Right hindlimb (tissue), 1 donor: ENCODE results near the gene RNPEPL1.

Source experiments
- DNase-seq: peaks from one replicate; pipeline ENCODE4 v3.0.0-alpha.2; 2018

The RNPEPL1 gene

DNA sequence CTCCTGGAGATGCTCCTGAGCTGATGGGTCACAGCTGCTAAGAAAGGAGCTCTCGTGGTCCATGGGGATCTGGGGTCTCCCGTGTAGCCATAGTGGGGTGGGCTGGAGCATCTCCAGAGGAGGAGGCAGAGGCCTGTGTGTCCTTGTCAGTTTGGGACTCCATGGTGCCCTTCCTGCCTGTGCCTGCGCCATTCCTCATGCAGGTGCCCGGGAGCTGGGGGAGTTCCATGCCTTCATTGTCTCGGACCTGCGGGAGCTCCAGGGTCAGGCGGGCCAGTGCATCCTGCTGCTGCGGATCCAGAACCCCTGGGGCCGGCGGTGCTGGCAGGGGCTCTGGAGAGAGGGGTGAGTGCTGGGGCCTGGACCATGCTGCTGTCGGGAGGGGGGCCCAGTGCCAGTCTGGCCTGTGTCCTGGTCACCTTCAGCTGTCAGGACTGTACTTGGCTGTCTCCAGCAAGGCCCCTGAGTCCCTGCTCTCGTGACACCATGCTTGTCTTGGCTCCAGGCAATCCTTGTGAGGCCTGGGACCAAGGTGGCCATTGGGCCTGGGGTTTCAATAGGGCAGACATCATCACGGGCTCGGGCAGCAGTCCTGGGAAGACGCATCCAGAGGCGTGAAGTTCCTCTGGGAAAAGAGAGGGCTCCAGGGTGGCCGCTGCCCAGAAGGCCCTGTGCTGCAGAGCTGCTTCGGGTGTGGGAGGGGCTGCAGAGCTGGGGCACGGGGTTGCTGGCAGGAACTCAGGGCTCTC, 25.6 kb downstream of the RNPEPL1 start:
- DNase-seq: no peak

DNA sequence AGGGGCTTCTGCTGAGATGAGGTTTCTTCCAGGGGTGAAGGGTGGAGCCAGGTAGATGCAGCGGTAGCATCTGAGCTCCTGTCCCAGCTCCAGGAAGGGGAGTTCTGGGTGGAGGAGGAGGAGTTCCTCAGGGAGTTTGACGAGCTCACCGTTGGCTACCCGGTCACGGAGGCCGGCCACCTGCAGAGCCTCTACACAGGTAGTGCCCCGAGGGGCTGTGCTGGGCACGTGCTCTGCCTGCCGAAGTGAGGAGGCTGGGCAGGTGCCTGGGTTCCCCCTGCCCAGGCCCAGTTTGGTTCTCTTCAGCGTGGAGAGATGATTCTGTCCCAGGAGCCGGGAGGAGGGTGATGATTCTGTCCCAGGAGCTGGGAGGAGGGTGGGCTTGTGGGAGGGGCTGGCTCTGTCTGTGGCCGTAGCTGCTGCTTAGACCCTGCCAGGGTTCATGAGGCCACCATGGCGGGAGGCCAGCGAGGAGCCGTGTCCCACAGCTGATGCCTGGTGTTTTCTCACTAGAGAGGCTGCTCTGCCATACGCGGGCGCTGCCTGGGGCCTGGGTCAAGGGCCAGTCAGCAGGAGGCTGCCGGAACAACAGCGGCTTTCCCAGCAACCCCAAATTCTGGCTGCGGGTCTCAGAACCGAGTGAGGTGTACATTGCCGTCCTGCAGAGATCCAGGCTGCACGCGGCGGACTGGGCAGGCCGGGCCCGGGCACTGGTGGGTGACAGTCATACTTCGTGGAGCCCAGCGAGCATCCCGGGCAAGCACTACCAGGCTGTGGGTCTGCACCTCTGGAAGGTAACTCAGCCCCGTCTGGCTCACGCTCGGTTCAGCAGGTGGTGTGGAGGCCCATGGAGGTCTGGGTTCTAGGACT, 26.5 kb downstream of the RNPEPL1 start:
- DNase-seq: no peak

DNA sequence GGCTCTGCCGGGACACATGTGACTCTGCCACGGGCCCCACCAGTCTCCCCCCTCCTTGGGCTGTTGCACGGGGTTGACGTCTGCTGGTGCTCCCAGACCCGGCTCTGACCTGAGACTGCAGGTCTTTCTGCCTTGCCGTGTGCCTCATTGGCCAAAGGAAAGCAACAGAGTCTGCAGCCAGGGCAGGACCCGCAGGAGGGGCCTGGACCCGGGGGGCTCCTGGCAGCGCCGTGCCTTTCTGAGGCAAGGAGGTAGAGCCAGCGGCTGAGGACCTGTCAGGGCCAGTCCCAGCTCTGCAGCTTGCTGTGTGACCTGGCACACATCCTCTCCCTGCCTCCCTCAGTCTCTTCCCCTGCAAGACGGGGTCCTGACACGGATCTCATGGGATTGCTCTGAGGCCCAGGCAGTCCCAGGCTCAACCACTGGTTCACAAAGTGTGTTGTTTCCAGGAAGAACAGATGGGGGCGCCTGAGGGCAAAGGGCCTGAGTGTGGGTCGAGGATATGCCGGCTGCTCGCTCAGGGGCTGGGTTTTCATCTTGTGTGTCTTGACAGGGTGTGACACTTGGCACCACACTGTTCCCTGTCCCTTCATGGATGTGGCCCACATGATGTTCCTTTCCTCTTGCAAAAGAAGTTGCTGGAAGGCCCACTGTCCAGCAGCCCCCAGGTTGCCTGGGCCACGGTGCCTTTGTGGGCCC, 27.2 kb downstream of the RNPEPL1 start:
- no peak for DNase-seq

DNA sequence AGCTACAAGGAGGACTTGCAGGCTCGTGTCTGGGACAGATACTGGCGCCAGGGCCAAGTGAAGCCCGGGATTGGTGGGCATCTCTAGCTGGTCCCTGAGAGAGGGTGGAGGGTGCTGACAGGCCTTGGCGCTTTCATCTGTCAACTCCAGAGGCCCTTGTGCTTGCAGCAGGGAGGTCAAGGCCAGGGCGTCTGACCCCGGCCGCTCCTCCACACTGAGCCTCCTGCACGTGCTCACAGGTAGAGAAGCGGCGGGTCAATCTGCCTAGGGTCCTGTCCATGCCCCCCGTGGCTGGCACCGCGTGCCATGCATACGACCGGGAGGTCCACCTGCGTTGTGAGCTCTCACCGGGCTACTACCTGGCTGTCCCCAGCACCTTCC, 27.8 kb downstream of the RNPEPL1 start:
- DNase-seq: no peak

DNA sequence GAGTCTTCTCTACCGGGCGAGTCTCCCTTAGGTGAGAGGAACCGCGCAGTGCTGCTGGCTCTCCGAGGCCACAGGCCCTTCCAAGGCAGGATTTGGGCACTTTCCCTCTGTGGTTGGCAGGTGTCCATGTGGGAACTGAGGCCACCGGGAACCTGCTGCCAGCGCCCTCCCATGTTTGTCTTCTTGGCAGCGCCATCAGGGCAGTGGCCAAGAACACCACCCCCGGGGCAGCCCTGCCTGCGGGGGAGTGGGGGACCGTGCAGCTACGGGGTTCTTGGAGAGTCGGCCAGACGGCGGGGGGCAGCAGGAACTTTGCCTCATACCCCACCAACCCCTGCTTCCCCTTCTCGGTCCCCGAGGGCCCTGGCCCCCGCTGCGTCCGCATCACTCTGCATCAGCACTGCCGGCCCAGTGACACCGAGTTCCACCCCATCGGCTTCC, 28.2 kb downstream of the RNPEPL1 start:
- no peak for DNase-seq

DNA sequence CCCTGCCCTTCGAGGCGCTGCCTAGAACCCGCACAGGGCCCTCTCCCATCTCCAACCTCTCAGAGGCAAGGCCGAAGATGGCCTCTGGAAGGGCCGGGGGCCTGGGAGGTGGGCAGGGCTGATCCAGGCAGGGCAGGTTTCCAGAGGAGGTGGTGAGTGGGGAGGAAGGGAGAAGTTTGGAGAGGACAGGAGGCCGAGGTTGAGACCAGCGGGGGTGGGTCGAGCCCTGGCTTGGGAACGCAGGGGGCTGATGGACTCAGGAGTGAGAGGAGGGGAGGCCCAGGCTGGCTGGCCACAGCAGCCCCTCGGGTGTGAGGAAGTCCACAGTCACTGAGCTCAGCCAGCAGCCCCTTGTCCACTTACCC, 28.8 kb downstream of the RNPEPL1 start:
- no peak for DNase-seq

DNA sequence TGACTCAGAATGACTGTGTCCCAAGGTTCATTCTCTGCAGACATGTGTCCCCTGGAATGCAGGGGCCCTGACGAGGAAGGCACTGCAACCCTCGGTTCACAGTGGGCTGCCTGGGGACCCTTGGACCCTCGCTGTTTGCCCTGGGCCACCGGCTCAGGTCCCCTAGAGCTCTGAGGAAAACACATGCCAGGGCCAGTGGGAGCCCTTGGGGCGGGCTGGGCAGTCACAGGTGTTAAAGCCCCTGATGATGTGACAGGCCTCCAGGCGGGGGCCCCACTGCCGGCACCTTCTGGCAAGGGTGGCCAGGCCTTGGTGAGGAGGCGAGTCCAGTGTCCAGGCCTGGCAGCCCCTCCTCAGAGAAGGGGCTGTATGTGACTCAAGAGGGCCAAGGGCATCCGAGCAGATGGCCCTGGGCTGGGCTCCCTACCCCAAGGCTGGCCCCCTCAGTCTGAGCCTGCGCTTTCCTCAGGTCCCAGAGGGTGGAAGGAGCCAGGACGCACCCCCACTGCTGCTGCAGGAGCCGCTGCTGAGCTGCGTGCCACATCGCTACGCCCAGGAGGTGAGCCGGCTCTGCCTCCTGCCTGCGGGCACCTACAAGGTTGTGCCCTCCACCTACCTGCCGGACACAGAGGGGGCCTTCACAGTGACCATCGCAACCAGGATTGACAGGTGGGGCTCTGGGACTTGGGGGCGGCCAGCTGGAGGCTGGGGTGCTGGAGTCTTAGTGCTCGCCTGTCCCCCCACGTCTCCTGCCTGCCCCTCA, 29.3 kb downstream of the RNPEPL1 start:
- DNase-seq: no peak

DNA sequence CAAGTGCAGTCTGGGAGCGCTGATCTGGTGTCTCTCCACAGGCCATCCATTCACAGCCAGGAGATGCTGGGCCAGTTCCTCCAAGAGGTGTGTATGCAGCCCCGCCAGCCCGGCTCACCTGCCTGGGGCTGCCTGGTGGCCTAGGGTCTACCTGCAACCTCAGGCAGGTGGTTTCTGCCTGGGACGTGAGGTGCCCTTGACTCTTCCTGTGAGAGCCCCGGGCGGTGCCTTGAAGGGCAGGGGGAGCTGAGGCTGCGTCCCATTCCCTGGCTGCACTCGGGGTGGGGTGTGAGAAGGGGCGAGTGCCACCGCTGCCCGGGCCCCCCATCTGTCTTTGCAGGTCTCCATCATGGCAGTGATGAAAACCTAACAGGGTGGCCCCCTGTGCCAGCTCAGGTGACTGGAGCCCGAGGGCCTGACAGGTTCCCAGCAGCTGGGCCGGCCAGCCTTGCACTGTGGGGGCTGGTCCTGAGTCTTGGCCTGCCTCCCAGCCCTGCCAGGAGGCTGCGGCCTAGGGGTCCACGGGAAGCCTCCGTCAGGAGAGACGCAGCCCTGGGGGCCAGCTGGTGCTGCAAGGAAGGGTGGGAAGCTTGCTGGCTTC, 30.1 kb downstream of the RNPEPL1 start:
- no peak for DNase-seq

DNA sequence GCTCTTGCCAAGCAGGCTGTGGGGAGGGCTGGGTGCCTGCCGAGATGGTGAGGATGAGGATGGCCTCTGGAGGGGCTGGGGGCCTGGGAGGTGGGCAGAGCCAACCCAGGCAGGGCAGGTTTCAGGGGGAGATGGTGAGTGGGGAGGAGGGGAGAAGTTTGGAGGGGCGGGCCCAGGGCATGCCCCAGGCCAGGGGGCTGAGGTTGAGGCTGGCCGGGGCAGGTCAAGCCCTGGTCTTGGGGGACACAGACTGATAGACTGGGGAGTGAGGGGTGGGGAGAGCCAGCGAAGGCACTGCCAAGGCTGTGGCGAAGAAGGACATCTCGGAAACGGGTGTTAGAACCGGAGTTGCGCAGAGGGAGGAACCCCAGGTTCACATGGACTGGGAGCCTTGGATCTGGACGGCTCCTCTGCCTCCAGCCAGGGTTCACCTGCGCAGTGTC, 30.9 kb downstream of the RNPEPL1 start:
- DNase-seq: no peak

DNA sequence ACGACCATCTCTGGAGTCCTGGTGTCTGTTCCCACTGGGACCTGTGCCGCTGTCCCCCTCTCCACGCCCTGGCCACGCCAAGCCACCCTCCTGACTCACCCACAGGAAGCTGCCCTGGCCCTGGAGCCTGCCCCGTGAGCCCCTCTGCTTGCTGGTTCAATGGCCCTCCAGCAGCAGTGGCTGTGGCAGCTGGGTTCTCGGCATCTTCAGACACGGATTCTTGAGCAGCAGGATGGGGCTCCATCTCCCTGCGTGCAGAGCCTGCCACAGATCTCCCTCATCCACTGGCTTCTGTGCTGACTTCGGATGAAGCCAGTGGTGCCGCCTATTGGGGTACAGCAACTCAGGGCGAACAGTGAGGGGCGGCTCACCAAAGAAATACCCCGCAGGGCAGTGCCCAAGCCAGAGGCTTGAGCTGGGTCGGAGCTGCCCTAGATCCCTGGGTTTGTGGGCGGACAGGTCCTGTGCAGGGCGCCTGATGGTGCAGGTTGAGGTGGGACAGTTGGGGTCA, 32.2 kb downstream of the RNPEPL1 start:
- DNase-seq: no peak

DNA sequence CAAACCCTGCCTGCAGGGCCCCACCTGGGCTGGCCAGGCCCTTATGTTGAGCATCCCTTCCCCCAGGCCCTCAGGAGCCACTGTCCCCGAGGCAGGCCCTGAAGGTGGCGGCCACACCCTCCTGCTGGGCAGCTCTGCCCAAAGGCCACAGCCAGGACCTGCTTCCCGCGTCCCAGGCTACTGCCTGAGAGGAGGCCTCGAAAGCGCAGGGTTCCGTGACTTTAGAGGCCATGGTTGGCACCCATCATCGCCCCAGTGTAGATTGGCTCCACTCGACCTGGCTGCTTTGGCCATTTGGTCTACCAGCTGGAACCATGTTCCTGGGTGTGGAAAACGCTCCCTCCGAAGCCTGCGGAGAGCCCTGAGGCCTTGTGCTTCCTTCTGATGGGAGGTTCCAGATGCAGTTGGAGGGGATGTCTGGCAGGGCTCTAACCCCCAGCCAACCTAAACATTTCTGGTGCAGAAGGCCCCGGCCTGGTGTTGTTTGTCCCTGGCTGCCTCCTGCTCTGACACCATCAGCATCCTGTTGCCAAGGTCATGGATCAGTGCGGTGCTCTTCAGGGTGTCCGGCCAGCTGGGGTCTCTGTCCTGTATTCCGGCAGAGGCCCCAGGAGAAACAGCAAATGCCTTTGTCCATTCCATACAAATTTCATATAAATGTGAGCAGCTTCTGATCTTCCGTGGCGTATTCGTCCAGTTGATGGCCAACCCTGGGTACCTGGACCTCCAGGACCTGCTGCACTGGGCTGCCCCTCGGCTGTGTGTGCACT, 33.0 kb downstream of the RNPEPL1 start:
- DNase-seq: peak; percentile 9

DNA sequence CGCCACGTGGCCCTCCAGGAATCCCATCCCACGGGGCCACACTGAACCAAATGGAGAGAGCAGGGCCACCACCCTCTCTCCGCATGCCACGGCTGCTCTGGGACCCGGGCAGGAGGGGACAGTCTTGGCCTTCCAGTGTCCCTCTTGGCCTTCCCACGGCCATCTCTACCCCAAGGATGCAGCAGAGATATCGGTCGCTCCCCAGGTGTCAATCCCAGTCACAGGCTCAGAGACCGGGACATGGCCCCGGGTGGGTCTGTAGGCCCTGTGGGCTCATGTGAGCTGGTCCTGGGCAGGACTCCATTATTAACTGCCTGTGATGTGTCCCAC, 33.5 kb downstream of the RNPEPL1 start:
- DNase-seq: peak; percentile 5

DNA sequence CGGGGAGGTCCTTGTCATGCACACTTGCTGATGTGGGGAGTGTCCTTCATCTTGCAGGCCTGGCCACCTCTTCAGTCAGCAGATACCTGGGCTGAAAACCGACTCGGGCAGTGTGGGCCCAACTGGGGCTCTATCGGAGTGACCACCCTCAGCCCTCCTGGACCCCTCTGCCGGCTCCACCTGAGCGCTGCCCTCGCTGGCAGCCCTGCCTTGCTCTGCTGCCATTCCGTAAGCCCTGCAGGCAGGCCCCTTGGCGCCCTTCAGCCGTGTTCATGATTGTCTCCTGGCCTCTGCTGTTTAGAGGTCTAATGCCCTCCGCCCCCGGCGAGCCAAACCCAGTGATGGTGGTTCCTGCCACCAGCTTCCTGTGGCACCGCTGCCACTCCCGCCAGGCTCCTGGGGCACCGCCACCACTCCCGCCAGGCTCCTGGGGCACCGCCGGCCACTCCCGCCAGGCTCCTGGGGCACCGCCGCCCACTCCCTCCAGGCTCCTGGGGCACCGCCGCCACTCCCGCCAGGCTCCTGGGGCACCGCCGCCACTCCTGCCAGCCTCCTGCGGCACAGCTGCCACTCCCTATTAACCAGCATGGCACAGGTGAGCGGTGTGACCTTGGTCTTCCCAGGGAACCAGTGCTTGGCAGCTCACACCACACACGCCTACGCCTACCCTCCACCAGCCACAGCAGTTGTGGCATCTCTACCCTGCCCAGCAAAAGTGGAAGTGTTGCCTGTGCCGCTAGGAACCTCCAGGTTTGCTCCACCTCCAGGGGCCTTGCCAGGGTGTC, 34.2 kb downstream of the RNPEPL1 start:
- DNase-seq: peak; percentile 2

DNA sequence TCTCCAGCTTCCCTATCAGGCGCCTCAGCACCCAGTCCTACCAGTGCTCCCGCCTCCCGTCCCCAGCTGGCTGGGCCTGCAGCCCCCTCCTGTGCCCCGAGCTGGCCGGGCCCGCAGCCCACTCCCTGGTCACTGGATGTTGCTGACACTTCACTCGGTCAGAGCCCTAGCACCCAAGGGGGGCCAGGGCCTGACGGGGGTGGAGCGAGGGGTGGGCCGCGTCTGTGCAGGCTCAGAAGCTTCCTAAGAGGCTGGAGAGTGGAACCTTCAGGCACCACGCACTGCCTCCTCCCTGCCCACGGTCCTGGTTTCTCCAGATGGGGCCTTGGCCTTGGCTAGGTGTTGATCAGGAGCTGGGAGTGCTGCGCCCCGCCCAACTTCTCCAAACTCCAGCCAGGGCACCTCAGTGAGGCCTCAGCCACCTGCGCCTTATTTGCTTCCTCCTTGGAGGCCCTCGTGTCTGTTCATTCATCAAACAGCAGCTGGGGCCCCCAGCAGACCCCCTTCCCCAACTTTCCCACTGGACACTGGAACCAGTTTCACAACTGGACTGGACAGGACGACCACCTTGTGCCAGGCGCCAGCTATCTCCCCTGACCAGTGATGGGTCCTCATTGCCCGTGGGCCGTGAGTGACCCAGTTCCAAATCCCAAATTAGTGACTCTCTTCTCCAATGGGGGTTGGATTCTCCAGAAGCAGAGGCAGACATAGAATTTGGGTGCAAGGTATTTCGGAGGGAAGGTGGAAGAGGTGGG, 35.0 kb downstream of the RNPEPL1 start:
- DNase-seq: peak; percentile 10

DNA sequence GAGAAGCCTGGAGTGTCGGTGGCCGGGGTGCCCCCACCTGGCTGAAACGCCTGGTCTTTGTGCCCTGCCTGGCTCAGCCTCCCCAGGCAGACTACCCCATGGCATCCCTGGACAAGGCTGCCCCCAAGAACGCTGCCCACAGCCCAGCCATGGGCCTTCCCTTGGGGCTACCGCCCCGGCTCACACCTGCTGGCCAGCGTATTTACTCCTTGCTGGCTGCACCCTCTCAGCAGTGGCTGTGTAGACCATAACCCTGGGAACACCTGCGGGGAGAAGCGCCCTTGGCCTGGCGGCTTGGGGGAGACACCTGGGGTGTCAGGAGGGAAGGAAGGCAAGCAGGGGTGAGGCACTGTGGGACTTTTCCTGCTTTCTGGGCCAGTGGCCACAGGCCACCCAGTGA, 35.6 kb downstream of the RNPEPL1 start:
- DNase-seq: peak; percentile 7

DNA sequence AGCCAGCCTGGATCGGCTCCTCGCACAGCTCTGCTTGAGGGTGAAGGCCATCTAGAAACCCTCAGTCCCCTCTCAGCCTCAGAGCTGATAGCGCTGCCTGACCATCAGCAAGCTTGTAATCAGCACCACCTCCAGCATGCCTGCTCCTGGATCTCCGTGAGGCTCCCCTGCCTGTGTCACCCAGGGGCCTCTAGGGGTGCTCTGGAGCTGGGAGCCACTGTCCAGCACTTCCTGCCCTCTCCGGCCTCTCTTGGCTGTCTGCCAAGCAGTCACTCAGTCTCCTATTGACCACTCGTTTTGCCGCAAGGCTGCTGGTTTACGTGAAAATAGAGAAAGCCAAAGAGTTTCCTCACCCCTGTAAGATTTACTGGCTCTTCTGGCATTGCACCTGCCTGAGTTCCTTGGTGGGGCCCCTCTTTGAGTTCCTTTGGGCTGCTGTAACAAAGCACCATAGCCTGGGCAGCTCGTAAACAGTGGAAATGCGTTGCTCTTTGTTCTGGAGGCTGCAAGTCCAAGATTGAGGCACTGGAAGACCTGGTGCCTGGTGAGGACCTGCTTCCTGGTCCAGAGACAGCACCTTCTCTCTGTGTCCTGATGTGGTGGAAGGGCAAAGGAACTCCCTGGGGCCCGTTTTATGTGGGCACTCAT, 36.1 kb downstream of the RNPEPL1 start:
- DNase-seq: peak; percentile 54

DNA sequence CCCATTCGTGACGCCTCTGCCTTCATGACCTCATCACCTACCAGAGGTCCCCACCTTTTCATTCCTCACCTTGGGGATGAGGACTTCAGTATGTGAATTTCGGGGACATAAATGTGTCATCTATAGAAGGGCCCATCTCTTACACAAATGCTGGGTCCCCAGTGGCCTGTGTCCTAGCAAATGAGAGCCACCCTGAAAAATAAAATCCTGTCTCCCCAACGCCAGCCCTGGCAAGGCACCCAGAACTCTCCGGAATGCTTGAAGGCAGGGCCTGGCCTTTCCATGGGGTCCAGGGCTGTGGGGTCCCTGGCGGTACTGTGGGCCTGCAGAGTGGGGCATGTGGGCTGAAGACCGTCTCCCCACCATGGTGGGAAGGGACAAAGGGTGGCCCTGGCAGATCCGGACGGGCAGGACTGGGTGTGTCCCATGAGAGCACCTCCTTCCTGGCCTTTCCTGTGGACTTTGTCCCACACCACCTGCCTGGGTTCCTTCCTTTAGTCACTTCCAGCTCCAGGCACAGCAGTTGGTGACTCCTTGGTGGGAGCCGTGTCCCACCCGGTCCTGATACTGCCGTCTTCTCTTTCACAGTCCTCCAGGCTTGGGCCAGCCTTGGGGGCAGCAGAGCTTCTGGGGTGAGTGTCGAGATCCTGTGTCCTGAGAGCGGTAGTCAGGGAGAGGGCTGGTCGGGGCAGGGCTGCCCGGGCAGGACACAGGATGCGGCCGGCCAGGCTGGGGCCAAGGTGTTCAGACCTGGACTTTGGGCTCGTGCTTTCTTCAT, 36.8 kb downstream of the RNPEPL1 start:
- DNase-seq: peak; percentile 19
